ES-I3 (cell line): Measurements from ENCODE around the gene ABCB1.

Source experiments
- H3K36me3 ChIP-seq: 2 replicates; pipeline ENCODE4 v1.6.1; 2013; ENCODE audit warnings: mild to moderate bottlenecking, low read length, control low read depth, moderate library complexity; ENCODE audit not compliant: insufficient read depth
- H3K4me1 ChIP-seq: 2 replicates; pipeline ENCODE4 v1.6.1; 2013; ENCODE audit warnings: mild to moderate bottlenecking, control low read depth, low read length; ENCODE audit not compliant: insufficient read depth
- H3K9ac ChIP-seq: 2 replicates; pipeline ENCODE4 v1.6.1; 2013; ENCODE audit warnings: low read depth, mild to moderate bottlenecking, low read length, moderate library complexity
- H3K9me3 ChIP-seq: 2 replicates; pipeline ENCODE4 v1.6.1; 2013; ENCODE audit warnings: mild to moderate bottlenecking, low read length, moderate library complexity; ENCODE audit not compliant: control insufficient read depth, insufficient read depth

Gene ABCB1

DNA sequence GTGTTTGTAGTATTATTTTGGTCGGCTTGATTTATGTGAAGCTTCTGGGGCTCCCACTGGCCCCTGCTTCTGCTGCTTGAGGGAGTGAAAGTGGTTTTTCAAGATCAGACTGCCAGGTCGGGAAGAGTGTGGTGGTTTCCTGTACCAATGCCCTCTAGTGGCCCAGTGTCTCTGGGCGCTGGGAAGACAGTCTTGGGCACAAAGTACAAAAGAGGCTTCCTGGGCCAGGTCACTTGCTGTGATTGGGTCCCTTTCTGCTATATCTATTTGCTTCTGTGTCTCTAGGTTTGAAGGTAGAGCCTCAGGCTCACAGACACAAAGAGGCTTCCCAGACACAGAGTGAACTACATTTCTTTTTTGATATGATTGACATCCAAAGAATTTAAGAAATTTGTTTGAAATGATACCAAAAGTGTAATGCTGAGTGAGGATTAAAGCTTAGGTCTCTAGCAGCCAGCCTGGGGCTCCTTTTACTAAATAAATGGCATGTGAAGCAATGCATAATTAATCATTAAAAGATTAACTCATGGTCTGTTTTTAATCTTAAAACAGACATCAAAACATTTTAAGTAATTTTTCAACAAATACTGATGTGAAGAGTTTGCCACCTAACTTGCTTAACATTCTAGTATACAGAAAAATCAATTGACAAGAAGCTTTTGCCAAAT, 36.3 kb downstream of the ABCB1 start:
- Histone ChIP-seq H3K36me3 (no peaks in the 10 kb centered on the region), H3K9ac (no peak overlapping the region), H3K4me1 (peaks cover 16% of the 10 kb centered on the region), H3K9me3 (no peaks in the 10 kb centered on the region)

DNA sequence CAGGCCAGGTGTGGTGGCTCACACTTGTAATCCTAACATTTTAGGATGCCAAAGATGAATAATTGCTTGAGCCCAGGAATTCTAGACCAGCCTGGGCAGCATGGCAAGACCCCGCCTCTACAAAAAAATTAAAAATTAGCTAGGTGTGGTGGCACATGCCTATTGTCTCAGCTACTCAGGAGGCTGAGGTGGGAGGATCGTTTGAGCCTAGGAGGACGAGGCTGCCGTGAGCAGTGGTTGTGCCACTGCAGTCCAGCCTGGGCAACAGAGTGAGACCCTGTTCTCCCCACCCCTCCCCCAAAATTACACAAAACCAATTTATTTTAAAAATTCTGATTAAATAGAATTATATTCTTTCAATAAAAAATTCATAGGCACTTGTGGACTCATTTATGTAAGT, 39.0 kb downstream of the ABCB1 start:
- Histone ChIP-seq H3K9me3 (no peaks in the 10 kb centered on the region), H3K9ac (no peak overlapping the region), H3K36me3 (no peaks in the 10 kb centered on the region), H3K4me1 (peaks cover 16% of the 10 kb centered on the region)

DNA sequence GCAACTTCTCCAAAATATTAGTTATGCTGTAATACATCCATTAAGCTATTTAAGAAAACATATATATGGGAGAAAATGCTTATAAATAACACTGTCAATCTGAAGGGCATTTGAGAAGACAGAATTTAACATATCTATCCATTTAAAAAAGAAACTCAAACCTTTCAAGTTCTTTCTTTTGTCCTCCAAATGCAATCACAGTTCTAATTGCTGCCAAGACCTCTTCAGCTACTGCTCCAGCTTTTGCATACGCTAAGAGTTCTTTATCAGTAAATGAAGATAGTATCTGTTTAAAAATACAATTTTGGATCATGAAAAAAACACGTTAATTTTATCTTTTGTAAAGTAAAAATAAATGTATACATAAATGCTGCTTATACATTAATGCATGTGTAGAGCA, 39.6 kb downstream of the ABCB1 start:
- Histone ChIP-seq H3K9ac (no peak overlapping the region), H3K9me3 (no peaks in the 10 kb centered on the region), H3K4me1 (peaks cover 16% of the 10 kb centered on the region), H3K36me3 (no peaks in the 10 kb centered on the region)

DNA sequence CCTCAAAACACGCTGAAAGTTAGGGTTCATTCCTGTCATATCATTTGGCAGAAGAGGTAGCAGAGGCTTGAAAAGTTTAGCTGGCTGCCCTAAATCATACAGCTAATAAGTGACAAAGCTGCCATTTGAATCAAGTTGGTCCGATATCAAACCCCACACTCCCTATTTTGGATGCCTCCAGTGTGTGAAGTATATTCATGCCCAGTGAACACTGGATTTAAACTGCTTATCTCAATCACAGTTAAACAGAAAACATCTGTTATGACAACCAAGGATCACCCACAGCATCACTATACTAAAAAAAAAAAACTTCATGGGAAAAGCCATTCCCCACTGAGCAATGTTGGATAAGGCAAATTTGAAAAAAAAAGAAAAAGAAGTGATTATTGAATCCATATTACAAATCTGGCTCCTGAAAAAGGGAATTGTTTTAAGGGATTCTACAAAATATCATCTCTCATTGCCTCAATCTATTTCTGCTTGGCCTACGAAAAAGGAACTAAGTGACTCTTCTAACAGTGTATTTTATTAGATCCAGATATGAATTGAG, 48.3 kb downstream of the ABCB1 start:
- H3K4me1 ChIP-seq: no peaks in the 10 kb centered on the region

DNA sequence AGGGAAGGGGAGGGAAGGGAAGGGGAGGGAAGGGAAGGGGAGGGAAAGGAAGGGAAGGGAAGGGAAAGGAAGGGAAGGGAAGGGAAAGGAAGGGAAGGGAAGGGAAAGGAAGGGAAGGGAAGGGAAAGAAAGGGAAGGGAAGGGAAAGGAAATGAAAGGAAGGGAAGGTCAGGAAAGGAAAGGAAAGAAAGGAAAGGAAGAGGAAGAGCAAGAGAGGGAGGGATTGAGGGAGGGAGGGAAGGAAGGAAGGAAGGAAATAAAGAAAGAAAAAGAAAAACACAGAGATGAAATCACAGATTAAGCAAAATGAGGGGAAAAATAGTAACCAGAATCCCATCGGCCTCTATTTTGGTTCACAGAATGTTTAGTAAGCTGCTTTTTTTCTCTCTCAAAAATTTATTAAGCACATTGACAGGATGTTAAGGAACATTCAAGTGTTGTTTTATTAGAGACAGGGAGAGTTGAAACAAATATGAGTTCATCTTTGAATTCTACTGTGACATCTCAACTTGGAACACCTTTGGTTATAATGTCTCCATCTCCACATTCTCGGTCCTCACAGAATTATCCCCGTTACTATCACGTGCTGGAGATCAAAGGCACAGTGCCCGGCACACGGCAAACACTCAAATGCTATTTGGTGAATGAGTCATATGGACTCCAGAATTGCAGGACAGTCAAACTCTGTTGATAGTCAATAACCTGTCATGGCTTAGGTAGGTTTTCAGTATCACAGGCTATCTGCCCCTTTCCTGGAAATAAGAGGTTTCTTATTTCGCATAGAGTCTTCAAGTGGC, 52.4 kb downstream of the ABCB1 start:
- Histone ChIP-seq H3K4me1 (no peaks in the 10 kb centered on the region), H3K36me3 (no peaks in the 10 kb centered on the region)

More for the DNA sequence above, 48.3 kb downstream of the ABCB1 start:
- H3K9me3 ChIP-seq: no peaks in the 10 kb centered on the region
- H3K9ac ChIP-seq: no peak overlapping the region
- no peaks in the 10 kb centered on the region for H3K36me3 ChIP-seq

DNA sequence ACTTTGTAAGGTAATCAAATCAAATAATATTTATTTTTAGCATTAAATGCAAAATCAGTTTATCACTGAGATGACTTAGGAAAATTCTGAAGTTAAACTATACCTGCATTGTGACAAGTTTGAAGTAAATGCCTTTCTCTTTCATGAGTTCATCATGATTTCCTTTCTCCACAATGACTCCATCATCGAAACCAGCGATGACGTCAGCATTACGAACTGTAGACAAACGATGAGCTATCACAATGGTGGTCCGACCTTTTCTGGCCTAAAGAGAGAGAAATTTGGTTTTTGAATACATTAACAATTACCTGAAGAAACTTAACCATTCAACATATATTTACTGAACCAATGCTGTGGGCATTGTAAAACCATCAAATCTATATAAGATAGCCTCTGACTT, 54.9 kb downstream of the ABCB1 start:
- Histone ChIP-seq H3K4me1 (no peaks in the 10 kb centered on the region), H3K9ac (no peak overlapping the region), H3K9me3 (no peaks in the 10 kb centered on the region), H3K36me3 (no peaks in the 10 kb centered on the region)

More for the DNA sequence above, 52.4 kb downstream of the ABCB1 start:
- Histone ChIP-seq H3K9ac (no peak overlapping the region), H3K9me3 (no peaks in the 10 kb centered on the region)

DNA sequence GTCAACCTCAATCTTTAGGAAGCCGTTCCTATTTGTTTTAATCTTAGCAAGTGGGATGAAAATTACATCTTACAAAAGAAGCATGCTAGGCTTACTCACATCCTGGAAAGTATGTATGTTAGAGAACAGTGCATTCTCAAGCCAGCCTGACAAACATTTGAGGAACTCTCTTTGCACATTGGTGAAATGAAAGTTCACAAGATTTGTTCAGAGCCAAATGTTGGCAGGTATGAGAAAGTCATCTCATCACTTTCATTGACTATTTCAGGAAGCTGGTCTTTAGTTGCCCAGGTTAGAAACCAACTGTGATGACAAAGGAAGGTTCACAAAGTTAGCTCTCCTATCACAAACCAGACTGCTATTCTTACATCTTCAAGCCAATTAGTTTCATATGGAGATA, 57.1 kb downstream of the ABCB1 start:
- no peak overlapping the region for H3K9ac ChIP-seq
- H3K36me3 ChIP-seq: no peaks in the 10 kb centered on the region
- no peaks in the 10 kb centered on the region for H3K9me3 ChIP-seq
- no peaks in the 10 kb centered on the region for H3K4me1 ChIP-seq

DNA sequence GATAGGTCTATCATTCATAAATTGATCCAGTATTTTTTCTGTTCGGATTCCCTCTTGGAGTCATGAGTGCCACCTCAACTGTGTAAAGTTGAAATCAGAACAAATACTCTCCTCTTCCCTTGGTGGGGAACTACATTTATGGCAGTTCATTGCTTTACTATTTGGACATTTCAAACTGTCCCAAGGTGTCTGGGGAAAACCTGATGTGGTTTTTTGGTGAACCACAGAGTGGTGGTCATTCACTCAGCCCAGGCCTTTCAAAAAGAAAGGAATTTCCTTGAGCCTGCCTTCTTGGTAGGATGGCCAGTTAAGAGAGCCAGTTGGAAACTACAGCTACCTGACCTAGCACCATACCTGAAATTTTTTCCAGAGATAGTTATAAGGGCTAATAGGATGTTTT, 59.0 kb downstream of the ABCB1 start:
- no peaks in the 10 kb centered on the region for H3K4me1 ChIP-seq

DNA sequence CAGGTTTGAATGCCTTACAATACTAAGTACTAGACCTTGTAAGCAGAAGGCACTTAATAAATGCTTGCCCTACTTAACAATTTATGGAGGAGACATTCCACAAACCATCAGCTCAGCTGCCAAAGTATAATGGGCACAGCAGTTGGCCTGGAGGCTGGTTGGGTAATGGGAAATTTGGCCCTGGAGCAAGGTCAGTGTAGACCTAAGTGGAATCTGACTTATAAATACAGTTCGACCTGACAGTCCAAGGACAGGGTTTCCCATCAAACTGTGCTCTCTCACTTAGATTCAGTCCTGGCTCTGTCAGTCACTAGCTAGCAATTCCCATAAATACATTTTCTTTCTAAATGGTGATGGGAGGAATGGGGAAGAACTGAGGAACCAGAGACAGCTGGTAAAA, 62.6 kb downstream of the ABCB1 start:
- H3K9ac ChIP-seq: no peak overlapping the region
- no peaks in the 10 kb centered on the region for H3K4me1 ChIP-seq
- no peaks in the 10 kb centered on the region for H3K9me3 ChIP-seq
- H3K36me3 ChIP-seq: no peaks in the 10 kb centered on the region

More for the DNA sequence above, 59.0 kb downstream of the ABCB1 start:
- no peaks in the 10 kb centered on the region for H3K9me3 ChIP-seq
- no peak overlapping the region for H3K9ac ChIP-seq
- H3K36me3 ChIP-seq: no peaks in the 10 kb centered on the region

DNA sequence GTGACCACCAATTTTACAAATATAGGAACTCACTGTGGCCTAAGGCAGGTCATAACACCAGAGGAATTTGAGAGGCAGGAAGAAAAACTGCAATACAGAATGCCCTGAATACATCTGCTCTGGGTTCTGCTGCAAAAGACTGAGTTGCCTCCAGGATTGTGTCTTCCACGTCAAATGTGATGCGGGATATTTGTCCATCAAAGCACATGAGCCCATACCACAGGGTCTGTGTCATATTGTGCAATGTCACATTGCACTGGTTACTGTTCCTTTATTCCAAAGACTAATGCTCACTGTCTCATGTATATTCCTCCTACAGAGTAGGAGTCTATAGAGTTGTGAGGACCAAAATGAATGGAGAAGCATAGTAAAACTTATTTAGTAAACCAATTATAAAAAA, 66.6 kb downstream of the ABCB1 start:
- Histone ChIP-seq H3K9ac (no peak overlapping the region), H3K4me1 (no peaks in the 10 kb centered on the region), H3K9me3 (no peaks in the 10 kb centered on the region), H3K36me3 (no peaks in the 10 kb centered on the region)

DNA sequence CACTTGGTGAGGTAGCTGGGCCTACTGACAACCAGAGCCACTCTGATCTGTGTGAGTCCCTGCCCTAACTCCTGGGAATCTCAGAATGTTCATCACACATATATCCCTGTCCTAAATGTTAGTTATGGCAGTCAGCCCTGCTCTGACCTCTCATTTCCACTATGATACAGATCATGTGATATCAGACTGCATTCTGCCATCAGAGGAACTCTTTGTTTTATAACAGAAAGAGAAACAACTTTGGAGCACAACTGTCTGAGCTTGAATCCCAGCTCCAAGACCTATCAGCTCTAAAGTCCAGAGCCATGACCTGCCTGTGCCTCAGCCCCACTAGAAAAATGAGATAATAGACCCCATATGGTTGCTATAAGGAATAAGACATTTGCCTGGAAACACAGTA, 70.6 kb downstream of the ABCB1 start:
- Histone ChIP-seq H3K36me3 (no peaks in the 10 kb centered on the region), H3K9ac (no peak overlapping the region), H3K9me3 (no peaks in the 10 kb centered on the region; the same call in 1 of the 2 replicates), H3K4me1 (no peaks in the 10 kb centered on the region)

DNA sequence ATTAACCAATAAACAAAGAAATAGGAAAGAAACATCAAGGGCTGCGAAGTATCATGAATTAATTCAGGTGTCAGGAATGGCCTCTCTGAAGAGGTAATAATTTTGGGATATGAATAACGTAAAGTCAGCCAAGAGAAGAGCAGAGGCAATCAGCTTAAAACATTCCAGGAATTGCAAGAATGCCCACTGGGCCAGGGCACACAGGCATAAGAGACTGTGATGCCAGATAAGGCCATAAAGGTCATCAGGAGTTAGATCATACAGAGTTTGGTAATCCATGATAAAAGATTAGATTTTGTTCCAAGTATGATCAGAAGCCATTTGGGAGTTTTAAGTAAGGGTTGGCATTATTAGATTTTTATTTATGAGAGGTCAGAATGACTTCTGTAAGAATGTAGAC, 72.0 kb downstream of the ABCB1 start:
- Histone ChIP-seq H3K4me1 (no peaks in the 10 kb centered on the region), H3K9ac (no peak overlapping the region), H3K36me3 (no peaks in the 10 kb centered on the region), H3K9me3 (no peaks in the 10 kb centered on the region; the same call in 1 of the 2 replicates)

DNA sequence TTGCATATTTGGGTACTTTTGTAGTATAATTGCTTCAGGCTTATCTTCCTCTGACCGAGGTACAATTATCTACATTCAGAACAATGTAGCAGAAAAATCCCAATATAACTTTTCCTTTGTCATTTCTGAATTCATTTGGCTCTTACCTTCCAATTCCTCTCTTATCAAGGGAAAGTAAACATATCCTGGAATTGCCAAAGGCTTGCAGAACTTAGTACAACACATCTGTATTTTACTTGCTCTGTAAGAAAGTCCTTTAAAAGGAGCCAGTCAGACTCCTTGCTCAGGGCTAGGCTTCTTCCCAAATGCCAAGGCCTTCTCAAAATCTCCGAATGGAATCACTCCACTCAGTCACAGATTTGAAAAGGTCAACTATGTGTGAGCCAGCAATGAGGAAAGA, 81.9 kb downstream of the ABCB1 start:
- Histone ChIP-seq H3K4me1 (no peaks in the 10 kb centered on the region), H3K36me3 (no peaks in the 10 kb centered on the region), H3K9me3 (no peaks in the 10 kb centered on the region), H3K9ac (no peak overlapping the region)

DNA sequence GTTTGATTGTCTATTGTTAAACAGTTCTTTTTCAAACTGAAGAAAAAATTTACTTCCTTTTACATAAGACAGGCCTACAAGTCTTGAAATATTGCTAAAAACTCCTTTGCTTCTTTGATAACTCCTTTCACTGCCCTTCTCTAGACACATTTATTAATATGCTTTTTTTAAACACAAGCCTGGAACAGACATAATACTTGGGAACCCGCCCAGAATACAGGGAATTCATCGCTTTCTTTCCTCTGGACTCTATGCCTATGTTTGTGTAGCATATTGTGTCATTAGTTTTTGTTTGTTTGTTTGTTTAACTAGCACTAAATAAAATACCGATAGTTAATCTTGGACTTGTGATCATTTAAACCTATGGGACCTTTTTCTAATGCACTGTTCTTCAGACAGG, 82.8 kb downstream of the ABCB1 start:
- H3K36me3 ChIP-seq: no peaks in the 10 kb centered on the region
- H3K9ac ChIP-seq: no peak overlapping the region
- no peaks in the 10 kb centered on the region for H3K4me1 ChIP-seq
- H3K9me3 ChIP-seq: no peaks in the 10 kb centered on the region
